Astrocyte (in vitro differentiated cells and primary cell): ENCODE data around the gene AMIGO3. TPM values are rescaled to one million over a fixed set of nuclear protein-coding genes. Genes with fewer than 3 reads are reported as not detected.
"Not testable (repeated sequence)": the region's sequence is repeated elsewhere in the genome, so short reads cannot be mapped to it uniquely, and the experiment has no call there.

Experiments
- DNase-seq: peaks from one replicate; pipeline ENCODE4 v3.0.0-alpha.2; 2010; ENCODE audit warnings: low read depth
- FAIRE-seq: peaks from 2 replicates; lab custom pipeline; 2011; peaks lifted over from hg19 to GRCh38; lab: Jason Lieb, UNC
- H2AFZ ChIP-seq: 2 replicates; pipeline ENCODE4 v1.6.0; 2012; ENCODE audit warnings: low read depth, low read length, inconsistent platforms
- H3K27ac ChIP-seq: 2 replicates; pipeline ENCODE4 v1.5.1; 2011; ENCODE audit warnings: low read depth, low read length, inconsistent platforms
- H3K27me3 ChIP-seq: 2 replicates; pipeline ENCODE4 v1.6.0; 2011; ENCODE audit warnings: low read length, inconsistent platforms; ENCODE audit not compliant: insufficient read depth
- H3K36me3 ChIP-seq: 2 replicates; pipeline ENCODE4 v1.5.1; 2011; ENCODE audit warnings: low read length, inconsistent platforms; ENCODE audit not compliant: insufficient read depth
- H3K4me1 ChIP-seq: 2 replicates; pipeline ENCODE4 v1.5.1; 2011; ENCODE audit warnings: low read length, inconsistent platforms; ENCODE audit not compliant: insufficient read depth
- H3K4me2 ChIP-seq: 2 replicates; pipeline ENCODE4 v1.6.0; 2012; ENCODE audit warnings: low read length, inconsistent platforms
- H3K4me3 ChIP-seq: 2 replicates; pipeline ENCODE4 v1.5.1; 2011; ENCODE audit warnings: low read depth, mild to moderate bottlenecking, low read length, inconsistent platforms; ENCODE audit not compliant: insufficient read depth
- H3K79me2 ChIP-seq: 2 replicates; pipeline ENCODE4 v1.6.0; 2012; ENCODE audit warnings: mild to moderate bottlenecking, low read length, inconsistent platforms; ENCODE audit not compliant: insufficient read depth
- H3K9ac ChIP-seq: 2 replicates; pipeline ENCODE4 v1.6.0; 2012; ENCODE audit warnings: mild to moderate bottlenecking, low read length, inconsistent platforms
- H3K9me3 ChIP-seq: 2 replicates; pipeline ENCODE4 v1.5.1; 2012; ENCODE audit warnings: low read depth, mild to moderate bottlenecking, low read length, inconsistent platforms; ENCODE audit not compliant: insufficient read depth
- H4K20me1 ChIP-seq: 2 replicates; pipeline ENCODE4 v1.6.0; 2012; ENCODE audit warnings: low read length, inconsistent platforms; ENCODE audit not compliant: insufficient read depth
- H3K27ac Mint-ChIP-seq: one replicate; pipeline ENCODE4 v1.8.0; 2021; ENCODE audit warnings: mild to moderate bottlenecking, mixed read lengths; ENCODE audit not compliant: unreplicated experiment
- H3K27me3 Mint-ChIP-seq: one replicate; pipeline ENCODE4 v1.8.0; 2021; ENCODE audit warnings: low read depth, mixed read lengths; ENCODE audit not compliant: unreplicated experiment
- H3K36me3 Mint-ChIP-seq: one replicate; pipeline ENCODE4 v1.8.0; 2021; ENCODE audit warnings: low read depth, mixed read lengths; ENCODE audit not compliant: unreplicated experiment
- H3K4me1 Mint-ChIP-seq: one replicate; pipeline ENCODE4 v1.8.0; 2021; ENCODE audit warnings: low read depth, mixed read lengths; ENCODE audit not compliant: unreplicated experiment
- H3K4me3 Mint-ChIP-seq: one replicate; pipeline ENCODE4 v1.8.0; 2021; ENCODE audit warnings: mild to moderate bottlenecking, moderate library complexity, mixed read lengths; ENCODE audit not compliant: unreplicated experiment
- H3K9me3 Mint-ChIP-seq: one replicate; pipeline ENCODE4 v1.8.0; 2021; ENCODE audit warnings: mild to moderate bottlenecking, mixed read lengths; ENCODE audit not compliant: unreplicated experiment
- EZH2 ChIP-seq: IDR thresholded peaks from 2 replicates; pipeline ENCODE4 v1.6.1; 2012; ENCODE audit warnings: mild to moderate bottlenecking, low read length, inconsistent platforms; ENCODE audit not compliant: insufficient read depth
- total RNA-seq: library from RNA; stranded (reverse); gene quantifications from 2 replicates; pipeline ENCODE4 v1.2.1, GENCODE V29; 2021
- TF ChIP-seq, protein P1 (sequence below): IDR thresholded peaks from 2 replicates; pipeline ENCODE4 v1.5.1; 2011; ENCODE audit warnings: low read depth, mild to moderate bottlenecking, inconsistent platforms, low read length, moderate library complexity; ENCODE audit not compliant: insufficient read depth

AMIGO3 gene
- total RNA-seq, 1 donor from 2014 or later, result 0.16 TPM

- Histone ChIP-seq H2AFZ (no peak overlapping the region), H3K79me2 (peaks cover 71% of the 10 kb centered on the region), H3K4me1 (peaks cover 21% of the 10 kb centered on the region), H3K36me3 (no peaks in the 10 kb centered on the region), H3K27me3 (no peaks in the 10 kb centered on the region), H3K9me3 (no peaks in the 10 kb centered on the region), H3K27ac (peak overlapping the region; percentile 5), H3K9ac (no peak overlapping the region), H3K4me2 (no peak overlapping the region), H4K20me1 (peaks cover 38% of the 10 kb centered on the region), H3K4me3 (no peak overlapping the region)
- no peak overlapping the region for H3K4me3 Mint-ChIP-seq
- no peak for FAIRE-seq
- no peaks in the 10 kb centered on the region for H3K9me3 Mint-ChIP-seq
- H3K4me1 Mint-ChIP-seq, result peaks cover 31% of the 10 kb centered on the region
- no peak for TF ChIP-seq EZH2
- TF ChIP-seq, protein P1, sequence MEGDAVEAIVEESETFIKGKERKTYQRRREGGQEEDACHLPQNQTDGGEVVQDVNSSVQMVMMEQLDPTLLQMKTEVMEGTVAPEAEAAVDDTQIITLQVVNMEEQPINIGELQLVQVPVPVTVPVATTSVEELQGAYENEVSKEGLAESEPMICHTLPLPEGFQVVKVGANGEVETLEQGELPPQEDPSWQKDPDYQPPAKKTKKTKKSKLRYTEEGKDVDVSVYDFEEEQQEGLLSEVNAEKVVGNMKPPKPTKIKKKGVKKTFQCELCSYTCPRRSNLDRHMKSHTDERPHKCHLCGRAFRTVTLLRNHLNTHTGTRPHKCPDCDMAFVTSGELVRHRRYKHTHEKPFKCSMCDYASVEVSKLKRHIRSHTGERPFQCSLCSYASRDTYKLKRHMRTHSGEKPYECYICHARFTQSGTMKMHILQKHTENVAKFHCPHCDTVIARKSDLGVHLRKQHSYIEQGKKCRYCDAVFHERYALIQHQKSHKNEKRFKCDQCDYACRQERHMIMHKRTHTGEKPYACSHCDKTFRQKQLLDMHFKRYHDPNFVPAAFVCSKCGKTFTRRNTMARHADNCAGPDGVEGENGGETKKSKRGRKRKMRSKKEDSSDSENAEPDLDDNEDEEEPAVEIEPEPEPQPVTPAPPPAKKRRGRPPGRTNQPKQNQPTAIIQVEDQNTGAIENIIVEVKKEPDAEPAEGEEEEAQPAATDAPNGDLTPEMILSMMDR, result no peak
- DNase-seq, result peak; percentile 26
- H3K36me3 Mint-ChIP-seq, result peaks cover 7% of the 10 kb centered on the region
- peak overlapping the region; percentile 4 for H3K27ac Mint-ChIP-seq
- H3K27me3 Mint-ChIP-seq, result no peaks in the 10 kb centered on the region
These were observed 30.6 kb upstream of the AMIGO3 start for GRCh38 chr3:49750056-49750455.

GRCh38 chr3:49748874-49749273, 29.4 kb upstream of the AMIGO3 start:
- Histone ChIP-seq H4K20me1 (peaks cover 27% of the 10 kb centered on the region), H3K79me2 (peaks cover 68% of the 10 kb centered on the region), H3K4me1 (peaks cover 21% of the 10 kb centered on the region), H3K27ac (peak overlapping the region; percentile 90)
- H3K4me2 ChIP-seq, H2AFZ ChIP-seq, H3K9me3 ChIP-seq, H3K4me3 ChIP-seq, H3K27me3 Mint-ChIP-seq, H3K36me3 Mint-ChIP-seq, H3K4me3 Mint-ChIP-seq, DNase-seq, H3K9ac ChIP-seq, H3K9me3 Mint-ChIP-seq, FAIRE-seq, H3K27me3 ChIP-seq, H3K36me3 ChIP-seq: not testable (repeated sequence)
- peak overlapping the region; percentile 47 for H3K27ac Mint-ChIP-seq
- H3K4me1 Mint-ChIP-seq, result peaks cover 34% of the 10 kb centered on the region

GRCh38 chr3:49747792-49748480, 28.5 kb upstream of the AMIGO3 start:
- Mint-ChIP-seq H3K9me3 (no peaks in the 10 kb centered on the region), H3K4me3 (peak overlapping the region; percentile 5), H3K27ac (peak overlapping the region; percentile 88), H3K27me3 (no peaks in the 10 kb centered on the region), H3K4me1 (peaks cover 30% of the 10 kb centered on the region), H3K36me3 (peaks cover 10% of the 10 kb centered on the region)
- Histone ChIP-seq H2AFZ (no peak overlapping the region), H3K4me3 (no peak overlapping the region), H3K9ac (peak overlapping the region; percentile 61), H3K4me1 (peaks cover 21% of the 10 kb centered on the region), H4K20me1 (peaks cover 21% of the 10 kb centered on the region), H3K4me2 (peak overlapping the region; percentile 64), H3K27ac (peak overlapping the region; percentile 90), H3K36me3 (no peaks in the 10 kb centered on the region), H3K79me2 (peaks cover 67% of the 10 kb centered on the region), H3K9me3 (no peaks in the 10 kb centered on the region), H3K27me3 (no peaks in the 10 kb centered on the region)
- TF ChIP-seq EZH2, result no peak
- TF ChIP-seq, protein P1, result no peak
- DNase-seq (peak; percentile 92), FAIRE-seq (peak; percentile 45)
